Testis (tissue), 2 donors: ENCODE results near the gene RIIAD1.

Experiments used
- POLR2A ChIP-seq: fragments of 450-650 bp; IDR thresholded peaks from one replicate; pipeline ENCODE4 v1.6.1; 2017; ENCODE audit warnings: antibody characterized with exemption, mild to moderate bottlenecking, moderate library complexity
- TF ChIP-seq, protein P1 (sequence below), 3 experiments: fragments of 450-650 bp in 2 of 3; fragments of 200-600 bp in 1 of 3; sonication (generic) in 1 of 3; IDR thresholded peaks; one replicate each; pipeline ENCODE4 v1.5.1; 2016 to 2019; ENCODE audit warnings: antibody characterized with exemption in 3 of 3, mild to moderate bottlenecking in 2 of 3, moderate library complexity in 1 of 3

DNA sequence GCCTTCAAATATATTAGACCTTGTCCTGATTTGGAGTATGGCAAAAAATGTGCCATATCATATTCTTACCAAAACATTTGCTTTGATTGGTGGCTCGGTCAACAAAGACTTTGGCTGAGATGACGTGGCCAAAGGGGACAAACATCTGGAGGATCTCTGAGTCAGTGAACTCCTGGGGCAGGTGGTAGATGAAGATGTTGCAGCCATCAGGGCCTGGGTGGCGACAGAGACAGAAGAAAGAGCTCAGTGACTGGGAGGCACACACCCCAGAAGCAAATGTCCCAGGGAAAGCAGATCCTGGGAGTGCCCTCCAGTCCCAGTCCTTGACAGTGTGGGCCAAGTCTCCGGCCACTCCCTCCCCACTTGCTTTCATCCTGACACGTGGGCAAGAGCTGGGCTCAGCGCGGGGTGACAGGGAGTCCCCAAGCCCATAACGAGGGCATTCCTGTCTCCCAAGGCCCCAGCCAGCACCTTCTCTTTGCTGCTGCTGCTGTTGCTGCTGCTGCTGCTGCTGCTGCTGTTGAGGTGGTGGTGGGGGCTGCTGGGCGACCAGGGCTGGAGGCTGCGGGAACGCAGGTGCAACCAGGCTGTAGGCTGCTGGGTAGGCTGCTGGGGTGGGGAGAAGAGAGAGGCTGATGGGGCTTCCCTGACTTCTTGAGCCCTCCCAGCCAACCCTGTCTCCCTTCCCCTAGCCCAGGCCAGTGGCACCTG lies 15.4 kb upstream of the RIIAD1 start:
- TF ChIP-seq POLR2A, result no peak
- TF ChIP-seq, protein P1, sequence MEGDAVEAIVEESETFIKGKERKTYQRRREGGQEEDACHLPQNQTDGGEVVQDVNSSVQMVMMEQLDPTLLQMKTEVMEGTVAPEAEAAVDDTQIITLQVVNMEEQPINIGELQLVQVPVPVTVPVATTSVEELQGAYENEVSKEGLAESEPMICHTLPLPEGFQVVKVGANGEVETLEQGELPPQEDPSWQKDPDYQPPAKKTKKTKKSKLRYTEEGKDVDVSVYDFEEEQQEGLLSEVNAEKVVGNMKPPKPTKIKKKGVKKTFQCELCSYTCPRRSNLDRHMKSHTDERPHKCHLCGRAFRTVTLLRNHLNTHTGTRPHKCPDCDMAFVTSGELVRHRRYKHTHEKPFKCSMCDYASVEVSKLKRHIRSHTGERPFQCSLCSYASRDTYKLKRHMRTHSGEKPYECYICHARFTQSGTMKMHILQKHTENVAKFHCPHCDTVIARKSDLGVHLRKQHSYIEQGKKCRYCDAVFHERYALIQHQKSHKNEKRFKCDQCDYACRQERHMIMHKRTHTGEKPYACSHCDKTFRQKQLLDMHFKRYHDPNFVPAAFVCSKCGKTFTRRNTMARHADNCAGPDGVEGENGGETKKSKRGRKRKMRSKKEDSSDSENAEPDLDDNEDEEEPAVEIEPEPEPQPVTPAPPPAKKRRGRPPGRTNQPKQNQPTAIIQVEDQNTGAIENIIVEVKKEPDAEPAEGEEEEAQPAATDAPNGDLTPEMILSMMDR (IDR thresholded peaks at IDR 0.05), result no peak
